ENCODE measurements around the gene AMPD2.

DNA sequence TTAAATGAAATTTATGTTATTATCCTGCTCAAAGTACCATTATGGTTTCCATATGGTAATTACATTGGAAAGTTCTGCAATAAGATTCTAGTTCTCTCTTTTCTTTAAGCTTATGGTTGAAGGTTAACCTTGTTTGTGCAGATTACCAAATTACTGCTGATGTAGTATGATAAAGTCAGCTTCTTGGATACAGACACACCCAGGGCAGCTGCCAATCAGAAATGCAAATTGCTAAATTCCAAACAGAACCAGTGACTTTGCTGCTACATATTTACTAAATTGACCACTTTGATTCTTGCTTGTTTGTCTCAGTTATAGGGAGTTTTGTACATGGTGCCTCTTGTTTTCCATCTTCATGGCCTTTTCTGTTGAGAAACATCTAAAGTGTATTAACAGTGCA, 26.7 kb upstream of the AMPD2 start:
- TF ChIP-seq TAF1 (IDR thresholded peaks at IDR 0.05; ENCODE audit: borderline replicate concordance, low read depth, low read length) (no peak), POLR2AphosphoS5 (IDR thresholded peaks at IDR 0.05; ENCODE audit: low read depth, low read length) (no peak), POLR2A (IDR thresholded peaks at IDR 0.05; ENCODE audit: low read depth, low read length) (no peak)
